GM12874 (cell line): ENCODE results near the gene GFPT2.

Experiments
- TF ChIP-seq, protein P1 (sequence below): IDR thresholded peaks from 2 replicates; pipeline ENCODE4 v1.5.1; 2011; ENCODE audit warnings: low read depth, mild to moderate bottlenecking, control low read depth, low read length, moderate library complexity; ENCODE audit not compliant: insufficient read depth

GFPT2 gene

DNA sequence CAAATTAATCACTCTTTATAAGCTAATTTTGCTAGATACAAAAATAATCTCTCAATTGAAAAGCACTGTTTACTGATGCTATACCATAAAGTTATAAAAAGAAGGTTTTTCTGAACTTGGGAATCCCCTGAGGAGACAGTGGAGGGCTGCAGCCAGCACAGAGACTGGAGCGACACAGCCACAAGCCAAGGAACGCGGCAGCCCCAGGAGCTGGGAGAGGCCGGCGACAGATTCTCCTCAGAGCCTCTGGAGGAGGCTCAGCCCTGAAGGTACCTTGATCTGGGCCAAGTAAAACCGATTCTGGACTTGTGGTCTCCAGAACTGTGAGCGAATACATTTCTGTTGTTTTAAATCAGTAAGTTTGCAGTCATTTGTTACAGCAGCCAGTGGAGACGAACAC, 3.7 kb downstream of the GFPT2 start:
- TF ChIP-seq, protein P1, sequence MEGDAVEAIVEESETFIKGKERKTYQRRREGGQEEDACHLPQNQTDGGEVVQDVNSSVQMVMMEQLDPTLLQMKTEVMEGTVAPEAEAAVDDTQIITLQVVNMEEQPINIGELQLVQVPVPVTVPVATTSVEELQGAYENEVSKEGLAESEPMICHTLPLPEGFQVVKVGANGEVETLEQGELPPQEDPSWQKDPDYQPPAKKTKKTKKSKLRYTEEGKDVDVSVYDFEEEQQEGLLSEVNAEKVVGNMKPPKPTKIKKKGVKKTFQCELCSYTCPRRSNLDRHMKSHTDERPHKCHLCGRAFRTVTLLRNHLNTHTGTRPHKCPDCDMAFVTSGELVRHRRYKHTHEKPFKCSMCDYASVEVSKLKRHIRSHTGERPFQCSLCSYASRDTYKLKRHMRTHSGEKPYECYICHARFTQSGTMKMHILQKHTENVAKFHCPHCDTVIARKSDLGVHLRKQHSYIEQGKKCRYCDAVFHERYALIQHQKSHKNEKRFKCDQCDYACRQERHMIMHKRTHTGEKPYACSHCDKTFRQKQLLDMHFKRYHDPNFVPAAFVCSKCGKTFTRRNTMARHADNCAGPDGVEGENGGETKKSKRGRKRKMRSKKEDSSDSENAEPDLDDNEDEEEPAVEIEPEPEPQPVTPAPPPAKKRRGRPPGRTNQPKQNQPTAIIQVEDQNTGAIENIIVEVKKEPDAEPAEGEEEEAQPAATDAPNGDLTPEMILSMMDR = no peak

GRCh38 chr5:180348336-180348735, 4.8 kb downstream of the GFPT2 start:
- TF ChIP-seq, protein P1 = no peak

GRCh38 chr5:180347702-180348101, 5.4 kb downstream of the GFPT2 start:
- TF ChIP-seq, protein P1 = no peak

DNA sequence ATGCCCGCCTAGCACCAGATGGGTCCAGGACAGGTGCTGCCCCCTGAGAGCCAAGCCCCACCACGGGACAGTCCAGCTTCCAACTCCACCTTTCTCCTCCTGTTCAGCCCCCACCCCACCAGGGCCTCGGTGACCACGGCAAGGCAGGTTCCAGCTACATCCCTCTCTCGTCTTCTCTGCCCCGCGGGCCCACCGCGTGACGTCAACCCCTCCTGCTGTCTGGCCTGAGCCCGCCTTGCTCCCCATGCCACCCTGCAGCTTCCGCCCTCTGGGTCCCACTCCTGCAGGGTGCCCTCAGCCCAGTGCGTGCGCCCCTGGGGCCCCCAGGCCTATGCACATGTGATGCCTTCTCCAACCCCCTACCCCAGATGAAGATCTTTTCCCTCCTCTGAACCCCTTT, 6.8 kb downstream of the GFPT2 start:
- TF ChIP-seq, protein P1 = no peak

- TF ChIP-seq, protein P1 = no peak
Observed at GRCh38 chr5:180345781-180346180, 7.4 kb downstream of the GFPT2 start.

DNA sequence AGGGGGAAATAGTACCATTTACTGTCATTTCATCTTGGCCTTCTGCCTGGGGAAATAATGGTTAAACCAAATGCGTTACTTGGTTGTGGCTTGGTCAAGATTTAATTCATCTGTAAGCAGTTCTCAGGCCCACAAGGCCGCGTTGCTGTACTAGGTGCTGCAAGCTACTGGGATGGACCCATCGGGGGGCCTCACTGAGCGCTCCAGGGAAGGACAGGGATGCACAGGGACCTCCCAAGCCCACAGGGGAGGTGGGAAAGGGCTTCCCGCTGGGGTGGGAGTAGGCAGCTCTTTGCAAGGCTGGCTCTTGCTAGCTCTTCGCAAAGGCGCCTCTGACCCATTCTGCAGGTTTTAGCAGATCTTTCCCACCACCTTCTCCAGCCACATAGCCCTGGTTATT, 8.0 kb downstream of the GFPT2 start:
- TF ChIP-seq, protein P1 = no peak

GRCh38 chr5:180344696-180344999, 8.5 kb downstream of the GFPT2 start:
- TF ChIP-seq, protein P1 = no peak
